ENCODE measurements around the gene SHLD2.
"Not testable (repeated sequence)": the region's sequence is repeated elsewhere in the genome, so short reads cannot be mapped to it uniquely, and the experiment has no call there.

The SHLD2 gene

GRCh38 chr10:87094373-87095235 is at the start of gene SHLD2, which contains the start of gene GLUD1:
Gene SHLD2, plus strand, starts transcription at chr10:87095206. Its CDS starts 56,149 bp downstream, at chr10:87151355.
Gene GLUD1, minus strand, starts transcription at chr10:87094843. Its CDS starts 74 bp downstream, at chr10:87094769.
- DNase-seq = peak; percentile 88

DNA sequence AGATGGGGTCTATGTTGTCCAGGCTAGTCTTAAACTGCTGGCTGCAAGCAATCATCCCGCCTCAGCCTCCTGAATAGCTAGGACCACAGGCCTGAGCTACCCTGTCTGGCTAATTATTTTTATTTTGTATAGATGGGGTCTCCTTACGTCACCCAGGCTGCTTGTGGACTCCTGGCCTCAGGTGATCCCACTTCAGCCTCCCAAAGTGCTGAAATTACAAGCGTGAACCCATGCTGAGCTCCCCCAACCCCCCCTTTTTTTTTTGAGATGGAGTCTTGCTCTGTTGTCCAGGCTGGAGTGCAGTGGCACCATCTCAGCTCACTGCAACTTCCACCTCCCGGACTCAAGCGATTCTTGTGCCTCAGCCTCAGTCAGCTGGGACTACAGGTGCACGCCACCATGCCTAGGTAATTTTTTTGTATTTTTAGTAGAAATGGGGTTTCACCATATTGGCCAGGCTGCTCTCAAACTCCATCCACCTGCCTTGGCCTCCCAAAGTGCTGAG is 49.5 kb upstream of the SHLD2 start:
- no peak for DNase-seq

DNA sequence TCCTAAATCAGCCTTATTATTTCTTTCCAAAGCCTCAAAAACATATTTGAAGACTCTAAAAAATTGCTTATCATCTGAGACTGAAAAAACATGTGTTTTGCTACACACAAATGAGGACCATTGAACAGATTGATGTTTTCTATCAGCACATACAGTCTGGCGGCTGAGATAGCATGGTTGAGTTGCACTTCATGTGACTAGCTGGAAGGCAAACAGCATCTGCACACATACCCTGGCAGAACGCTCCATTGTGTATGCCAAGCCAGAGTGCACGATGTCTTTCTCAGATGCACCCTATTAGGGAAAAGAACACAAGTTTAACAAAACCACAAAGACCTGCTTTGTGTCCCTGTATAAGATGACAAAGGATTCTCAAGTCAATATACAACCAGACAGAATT is 41.9 kb upstream of the SHLD2 start:
- no peak for DNase-seq

- no peak for DNase-seq
Measured at GRCh38 chr10:87053577-87054181, 41.3 kb upstream of the SHLD2 start.

- no peak for DNase-seq
Measured at GRCh38 chr10:87054373-87055295, 40.4 kb upstream of the SHLD2 start.

GRCh38 chr10:87058171-87058570 is 36.8 kb upstream of the SHLD2 start:
- no peak for DNase-seq

DNA sequence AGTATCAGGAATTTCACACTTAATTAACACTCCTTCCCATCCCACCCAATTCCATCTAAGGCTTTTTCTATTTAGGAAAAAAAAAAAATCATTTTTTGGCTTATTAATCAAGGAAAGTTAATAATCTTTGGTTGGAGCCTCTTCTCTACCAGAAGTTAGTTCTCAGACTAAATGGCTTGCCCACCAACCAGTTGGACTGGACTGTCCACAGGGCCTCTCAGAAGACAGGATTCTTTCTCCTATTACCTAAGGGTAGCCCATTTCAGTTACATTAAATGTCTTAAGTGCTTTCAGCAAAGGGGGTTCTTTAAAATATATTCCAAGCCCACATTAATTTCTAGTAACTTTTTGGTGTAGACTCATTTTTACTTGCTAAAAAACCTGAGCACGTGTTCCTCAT is 35.6 kb upstream of the SHLD2 start:
- no peak for DNase-seq

GRCh38 chr10:87060280-87060928 is 34.6 kb upstream of the SHLD2 start:
- DNase-seq = no peak

GRCh38 chr10:87064651-87065050 is 30.4 kb upstream of the SHLD2 start:
- DNase-seq = no peak

DNA sequence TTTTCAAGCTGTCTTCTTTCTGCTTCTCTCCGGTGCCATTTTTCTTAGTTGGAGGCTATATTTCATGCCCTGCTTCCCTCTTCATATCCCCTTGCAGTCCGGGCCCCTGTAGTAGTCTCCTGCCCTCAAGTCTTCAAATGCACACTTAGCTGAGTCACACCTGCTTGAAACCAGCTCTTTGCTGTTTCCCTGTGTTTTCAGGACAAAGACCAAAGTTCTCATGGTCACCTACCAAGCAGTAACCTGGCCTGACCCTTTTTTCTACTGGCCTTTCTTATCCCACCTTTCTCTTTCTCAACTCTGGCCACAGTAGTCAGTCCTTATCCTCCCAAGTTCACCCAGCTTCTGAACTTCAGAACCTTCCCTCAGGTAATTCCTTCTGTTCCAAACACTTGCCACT is 28.8 kb upstream of the SHLD2 start:
- no peak for DNase-seq

DNA sequence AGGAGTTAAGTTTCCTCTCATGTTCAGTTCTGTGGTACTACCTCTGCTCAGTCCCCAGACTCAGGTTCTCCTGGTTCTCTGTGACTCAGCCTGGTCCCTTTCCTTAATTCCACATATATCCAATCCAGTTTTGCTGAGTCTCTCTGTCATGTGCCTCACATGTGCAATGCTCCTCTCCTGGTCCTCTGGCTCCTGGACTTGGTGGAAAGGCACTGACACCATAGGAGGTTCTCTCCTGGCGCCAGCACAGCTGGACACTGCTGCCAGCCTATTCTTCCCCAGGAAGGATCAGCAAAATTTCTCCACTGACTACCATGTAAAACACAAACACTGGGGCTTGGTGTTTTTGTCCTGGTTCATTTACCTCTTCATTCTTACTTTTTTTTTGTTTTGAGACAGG is 28.1 kb upstream of the SHLD2 start:
- DNase-seq = no peak

DNA sequence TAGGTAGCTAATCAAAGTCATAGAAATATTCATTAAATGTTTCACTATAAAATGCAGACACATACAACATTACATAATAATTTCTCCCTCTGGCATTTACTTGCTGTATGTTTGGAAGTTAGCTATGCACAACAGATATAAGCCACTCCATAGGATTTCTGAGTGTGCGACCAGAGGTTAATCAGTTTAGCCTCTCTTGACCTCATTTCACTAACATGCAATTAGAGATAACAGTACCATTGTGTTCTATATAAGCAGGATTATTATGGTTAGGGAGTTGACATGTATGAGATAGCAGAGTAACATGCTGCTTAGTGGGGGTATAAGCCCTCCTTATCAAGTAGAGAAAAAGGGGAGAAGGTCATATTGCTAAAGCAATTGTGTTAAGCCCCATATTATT is 26.7 kb upstream of the SHLD2 start:
- DNase-seq = no peak

GRCh38 chr10:87072449-87072848 is 22.6 kb upstream of the SHLD2 start:
- DNase-seq = no peak

DNA sequence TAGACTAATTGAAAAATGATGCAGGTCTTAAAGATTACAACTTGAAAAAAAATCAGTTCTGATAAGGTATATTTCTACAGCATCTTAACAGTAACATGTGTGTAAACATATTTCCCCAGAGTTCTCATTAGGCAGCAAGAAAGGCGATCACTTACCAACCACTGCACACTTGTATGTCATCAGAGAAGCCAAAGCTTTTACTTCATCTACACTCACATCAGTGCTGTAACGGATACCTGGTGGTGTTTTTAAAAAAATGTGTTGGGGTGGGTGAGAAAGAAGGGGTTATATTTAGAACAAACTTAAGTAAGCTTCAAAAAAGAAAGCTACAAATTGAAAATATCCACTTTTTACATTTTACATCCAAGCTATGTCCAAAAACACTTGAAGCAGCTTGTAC is 18.6 kb upstream of the SHLD2 start:
- DNase-seq = not testable (repeated sequence)

DNA sequence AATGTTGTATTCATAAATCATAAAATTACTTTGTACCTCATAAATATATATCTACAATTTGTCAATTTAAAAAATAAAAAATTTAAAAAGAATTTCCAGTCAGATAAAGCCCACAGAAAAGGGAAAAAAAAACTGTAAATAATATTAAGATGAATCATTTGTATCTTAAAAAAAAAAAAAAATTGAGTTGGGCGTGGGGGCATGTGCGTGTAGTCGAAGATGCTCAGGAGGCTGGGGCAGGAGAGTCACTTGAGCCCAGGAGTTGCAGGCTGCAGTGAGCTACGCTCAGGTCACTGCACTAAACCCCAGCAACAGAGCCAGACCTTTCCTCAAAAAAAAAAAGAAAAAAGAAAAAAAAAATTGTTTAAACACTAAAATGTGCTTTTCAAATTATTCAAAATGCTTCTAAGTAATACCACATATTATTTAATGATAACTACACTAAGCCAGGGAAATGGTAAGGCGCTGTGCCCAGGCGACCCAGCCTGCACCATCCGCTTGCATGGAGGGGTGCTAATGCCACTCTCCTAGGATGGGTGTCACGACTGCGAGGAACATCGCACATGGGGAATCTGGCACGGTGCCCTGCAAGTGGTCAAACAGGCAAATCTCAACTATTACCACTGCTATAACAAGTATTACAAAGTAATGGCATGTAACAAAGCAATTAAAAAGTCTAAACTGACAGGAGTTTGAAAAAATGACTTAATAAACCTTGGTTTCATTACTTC is 15.7 kb upstream of the SHLD2 start:
- no peak for DNase-seq

- DNase-seq = not testable (repeated sequence)
Measured at GRCh38 chr10:87080621-87081020, 14.4 kb upstream of the SHLD2 start.

DNA sequence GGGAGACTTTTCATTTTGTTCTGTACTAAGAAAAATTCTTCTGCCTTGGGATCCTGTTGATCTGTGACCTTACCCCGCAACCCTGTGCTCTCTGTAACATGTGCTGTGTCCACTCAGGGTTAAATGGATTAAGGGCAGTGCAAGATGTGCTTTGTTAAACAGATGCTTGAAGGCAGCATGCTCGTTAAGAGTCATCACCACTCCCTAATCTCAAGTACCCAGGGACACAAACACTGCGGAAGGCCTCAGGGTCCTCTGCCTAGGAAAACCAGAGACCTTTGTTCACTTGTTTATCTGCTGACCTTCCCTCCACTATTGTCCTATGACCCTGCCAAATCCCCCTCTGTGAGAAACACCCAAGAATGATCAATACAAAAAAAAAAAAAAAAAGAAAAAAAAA is 13.4 kb upstream of the SHLD2 start:
- DNase-seq = not testable (repeated sequence)

DNA sequence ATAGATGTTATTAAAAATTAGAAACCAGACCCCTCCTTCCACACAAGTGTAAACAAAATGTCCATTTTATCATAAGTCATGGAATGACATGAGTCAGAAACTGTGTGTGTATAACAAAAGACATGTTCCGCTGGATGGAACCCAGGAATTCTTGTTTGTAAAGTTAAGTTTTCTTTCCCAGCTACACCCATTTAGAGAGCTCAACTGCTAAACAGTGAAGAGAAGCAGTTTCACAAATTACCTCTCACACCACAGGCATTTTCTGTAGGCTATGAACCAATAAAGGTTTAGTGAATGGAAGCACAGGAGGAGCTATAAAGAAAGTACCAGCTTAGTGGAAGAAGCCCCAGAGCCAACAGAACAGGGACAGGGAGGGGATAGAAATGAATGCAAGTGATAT is 12.8 kb upstream of the SHLD2 start:
- not testable (repeated sequence) for DNase-seq

GRCh38 chr10:87083576-87084290 is 11.3 kb upstream of the SHLD2 start:
- not testable (repeated sequence) for DNase-seq

- DNase-seq = not testable (repeated sequence)
Measured at GRCh38 chr10:87084291-87084782, 10.7 kb upstream of the SHLD2 start.

DNA sequence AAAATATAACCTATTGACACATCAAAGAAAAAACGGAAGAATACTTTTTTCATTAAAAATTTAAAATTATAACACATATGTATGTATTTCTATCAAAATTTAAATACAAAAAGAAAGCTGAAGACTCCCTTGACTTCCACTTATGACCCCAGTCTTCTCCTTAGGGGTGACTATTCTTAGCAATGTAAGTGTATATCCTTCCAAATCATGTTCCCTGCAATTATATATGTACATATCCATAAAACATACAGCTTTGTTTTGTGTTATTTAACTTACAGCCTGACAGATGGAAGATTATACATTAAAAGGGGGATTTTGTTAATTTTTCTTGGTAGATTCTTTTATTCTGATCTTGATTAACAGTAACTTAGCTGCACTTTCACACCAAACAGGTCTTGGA is 9.5 kb upstream of the SHLD2 start:
- no peak for DNase-seq

All from stimulated activated naive CD4-positive, alpha-beta T cell treated with Interleukin-2 at 50 U/mL for 16 hours (primary cell).